Measurements from ENCODE around the gene MAPKBP1.

DNA sequence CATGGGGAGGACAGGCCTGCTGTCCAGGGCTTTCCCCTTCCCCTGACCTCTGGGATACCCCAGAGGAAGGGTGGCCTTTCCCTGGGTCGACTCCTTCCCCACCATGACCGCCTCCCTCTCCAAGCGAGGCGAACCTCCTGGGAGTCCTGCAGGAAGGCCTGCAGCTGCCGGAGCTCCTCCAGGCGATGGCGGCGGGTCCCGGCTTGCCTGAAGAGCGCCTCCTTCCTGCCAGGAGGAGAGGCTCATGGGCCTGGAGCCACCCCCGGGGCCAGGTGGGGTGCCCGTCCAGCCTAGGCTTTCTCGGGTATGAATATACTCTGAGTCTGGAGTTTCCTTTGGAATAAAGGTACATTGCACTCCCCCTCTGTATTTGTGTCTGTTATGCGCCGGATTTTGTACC lies 84.5 kb downstream of the MAPKBP1 start:
- TF ChIP-seq, protein P1, sequence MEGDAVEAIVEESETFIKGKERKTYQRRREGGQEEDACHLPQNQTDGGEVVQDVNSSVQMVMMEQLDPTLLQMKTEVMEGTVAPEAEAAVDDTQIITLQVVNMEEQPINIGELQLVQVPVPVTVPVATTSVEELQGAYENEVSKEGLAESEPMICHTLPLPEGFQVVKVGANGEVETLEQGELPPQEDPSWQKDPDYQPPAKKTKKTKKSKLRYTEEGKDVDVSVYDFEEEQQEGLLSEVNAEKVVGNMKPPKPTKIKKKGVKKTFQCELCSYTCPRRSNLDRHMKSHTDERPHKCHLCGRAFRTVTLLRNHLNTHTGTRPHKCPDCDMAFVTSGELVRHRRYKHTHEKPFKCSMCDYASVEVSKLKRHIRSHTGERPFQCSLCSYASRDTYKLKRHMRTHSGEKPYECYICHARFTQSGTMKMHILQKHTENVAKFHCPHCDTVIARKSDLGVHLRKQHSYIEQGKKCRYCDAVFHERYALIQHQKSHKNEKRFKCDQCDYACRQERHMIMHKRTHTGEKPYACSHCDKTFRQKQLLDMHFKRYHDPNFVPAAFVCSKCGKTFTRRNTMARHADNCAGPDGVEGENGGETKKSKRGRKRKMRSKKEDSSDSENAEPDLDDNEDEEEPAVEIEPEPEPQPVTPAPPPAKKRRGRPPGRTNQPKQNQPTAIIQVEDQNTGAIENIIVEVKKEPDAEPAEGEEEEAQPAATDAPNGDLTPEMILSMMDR (IDR thresholded peaks at IDR 0.05) = no peak
- no peak for TF ChIP-seq POLR2AphosphoS5 (IDR thresholded peaks at IDR 0.05)
- TF ChIP-seq EP300 (IDR thresholded peaks at IDR 0.05) = no peak
- TF ChIP-seq POLR2A (IDR thresholded peaks at IDR 0.05; ENCODE audit: low read depth) = no peak

Data from esophagus muscularis mucosa (tissue), 4 donors.